Choroid plexus epithelial cell (primary cell): ENCODE data around the gene LFNG.

Experiments used
- DNase-seq: peaks from one replicate; pipeline ENCODE4 v3.0.0-alpha.2; 2010; ENCODE audit warnings: low read depth
- H3K4me3 ChIP-seq: 2 replicates; pipeline ENCODE4 v1.5.1; 2011; ENCODE audit warnings: low read depth, mild to moderate bottlenecking, control low read depth, low read length, moderate library complexity
- TF ChIP-seq, protein P1 (sequence below): conservative IDR thresholded peaks from 2 replicates; pipeline ENCODE4 v1.5.1; 2011; ENCODE audit warnings: low read depth, mild to moderate bottlenecking, control low read depth, inconsistent platforms, low read length, moderate library complexity

The LFNG gene

DNA sequence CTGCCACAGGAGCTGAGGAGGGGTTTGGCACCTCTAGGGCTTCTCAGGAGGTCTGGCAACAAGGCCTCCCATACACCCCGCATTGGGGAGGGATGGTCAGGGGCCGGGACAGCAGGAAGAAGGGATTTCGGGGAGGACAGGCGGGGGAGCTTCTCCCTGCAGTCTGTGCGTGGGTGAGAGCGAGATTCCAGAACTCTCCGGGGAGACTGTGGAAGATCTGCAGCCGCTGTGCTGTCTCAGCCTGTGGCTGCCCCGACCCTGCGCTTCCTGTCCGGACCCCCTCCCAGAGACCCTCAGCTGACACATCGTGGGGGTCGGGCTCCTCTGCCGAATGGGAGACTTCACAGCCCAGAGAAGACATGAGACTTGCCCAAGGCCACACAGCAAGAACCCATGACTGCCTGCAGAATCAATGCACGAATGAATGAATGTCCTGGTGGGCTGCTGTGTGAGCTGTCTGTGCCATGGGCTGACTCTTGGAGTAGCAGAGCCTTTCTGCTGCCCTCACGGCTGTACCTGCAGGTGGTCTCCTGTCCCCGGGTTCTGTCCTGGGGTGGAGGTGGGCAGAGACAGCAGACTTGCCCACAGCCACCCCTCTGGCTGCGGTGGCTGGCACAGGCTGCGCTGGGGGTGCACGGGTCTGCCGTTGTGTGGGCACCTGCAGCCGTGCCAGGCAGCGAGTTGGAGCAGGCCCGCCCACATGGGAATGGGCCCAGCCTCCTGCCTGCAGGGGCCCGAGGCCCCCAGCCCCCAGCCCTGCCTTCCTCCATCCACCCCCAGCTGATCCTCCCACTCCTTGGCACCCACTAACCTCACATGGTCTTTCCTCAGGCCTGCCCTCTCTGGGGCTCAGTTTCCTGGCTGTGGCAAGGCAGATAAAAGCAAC, 16.3 kb upstream of the LFNG start:
- no peak overlapping the region for H3K4me3 ChIP-seq
- DNase-seq, result no peak
- TF ChIP-seq, protein P1, sequence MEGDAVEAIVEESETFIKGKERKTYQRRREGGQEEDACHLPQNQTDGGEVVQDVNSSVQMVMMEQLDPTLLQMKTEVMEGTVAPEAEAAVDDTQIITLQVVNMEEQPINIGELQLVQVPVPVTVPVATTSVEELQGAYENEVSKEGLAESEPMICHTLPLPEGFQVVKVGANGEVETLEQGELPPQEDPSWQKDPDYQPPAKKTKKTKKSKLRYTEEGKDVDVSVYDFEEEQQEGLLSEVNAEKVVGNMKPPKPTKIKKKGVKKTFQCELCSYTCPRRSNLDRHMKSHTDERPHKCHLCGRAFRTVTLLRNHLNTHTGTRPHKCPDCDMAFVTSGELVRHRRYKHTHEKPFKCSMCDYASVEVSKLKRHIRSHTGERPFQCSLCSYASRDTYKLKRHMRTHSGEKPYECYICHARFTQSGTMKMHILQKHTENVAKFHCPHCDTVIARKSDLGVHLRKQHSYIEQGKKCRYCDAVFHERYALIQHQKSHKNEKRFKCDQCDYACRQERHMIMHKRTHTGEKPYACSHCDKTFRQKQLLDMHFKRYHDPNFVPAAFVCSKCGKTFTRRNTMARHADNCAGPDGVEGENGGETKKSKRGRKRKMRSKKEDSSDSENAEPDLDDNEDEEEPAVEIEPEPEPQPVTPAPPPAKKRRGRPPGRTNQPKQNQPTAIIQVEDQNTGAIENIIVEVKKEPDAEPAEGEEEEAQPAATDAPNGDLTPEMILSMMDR, result no peak

DNA sequence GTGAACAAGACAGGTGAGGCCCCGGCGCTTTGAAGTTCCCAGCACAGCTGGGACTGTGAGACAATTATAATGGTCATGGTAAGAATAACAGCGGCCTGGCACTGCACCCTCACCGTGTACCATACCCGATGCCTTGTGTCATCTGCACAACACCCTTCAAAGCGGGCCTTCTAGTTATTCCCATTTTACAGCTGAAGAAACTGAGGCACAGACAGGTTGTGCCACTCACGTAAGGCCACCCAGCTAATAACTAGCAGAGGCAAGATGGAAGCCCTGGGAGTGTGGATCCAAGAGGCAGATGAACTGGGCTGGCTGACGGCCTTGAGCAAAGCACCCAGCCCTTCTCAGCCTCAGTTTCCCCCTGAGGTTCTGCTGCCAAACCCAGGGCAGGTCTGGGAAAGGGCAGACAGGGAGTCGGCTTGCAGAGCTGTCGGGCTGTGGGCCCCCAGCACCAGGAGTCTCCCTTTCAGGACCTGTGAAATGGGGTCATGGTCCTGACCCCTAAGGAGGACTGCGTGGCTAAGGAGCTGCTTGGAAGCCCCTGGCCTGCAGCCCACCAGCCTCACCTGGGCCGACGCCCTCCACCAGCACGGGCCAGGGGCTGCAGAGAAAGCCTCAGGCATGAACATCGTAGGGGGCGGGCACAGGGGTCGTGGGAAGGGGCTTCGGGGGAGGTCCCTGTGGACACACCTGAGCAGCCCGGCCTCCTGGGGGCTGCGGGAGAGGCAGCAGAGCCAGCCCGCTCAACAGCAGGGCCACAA, 15.3 kb upstream of the LFNG start:
- DNase-seq, result no peak
- TF ChIP-seq, protein P1, result no peak
- no peak overlapping the region for H3K4me3 ChIP-seq

DNA sequence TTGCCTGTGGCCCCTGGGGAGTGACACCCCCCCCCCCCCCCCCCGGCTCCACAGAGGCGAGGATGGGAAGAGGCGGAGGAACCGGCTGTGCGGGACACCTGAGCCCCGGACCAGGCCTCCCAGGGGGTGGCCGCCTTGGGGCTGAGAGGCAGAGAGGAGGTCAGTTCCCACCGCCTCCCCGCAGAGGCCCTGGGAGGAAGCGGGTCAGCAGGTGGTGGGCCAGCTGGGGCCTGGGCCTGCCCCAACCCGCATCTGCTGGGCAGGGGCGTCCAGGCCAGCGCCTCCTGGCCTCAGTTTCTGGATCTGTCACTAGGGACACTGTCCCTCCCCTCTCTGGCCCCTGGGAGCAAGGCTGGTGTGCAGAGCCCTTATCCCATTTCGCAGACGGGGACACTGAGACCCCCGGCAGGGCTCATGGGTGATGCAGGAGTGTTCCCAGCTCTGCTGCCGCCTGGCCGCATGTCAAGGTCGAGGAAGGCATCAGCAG, 14.6 kb upstream of the LFNG start:
- H3K4me3 ChIP-seq, result no peak overlapping the region
- TF ChIP-seq, protein P1, result no peak
- DNase-seq, result no peak

DNA sequence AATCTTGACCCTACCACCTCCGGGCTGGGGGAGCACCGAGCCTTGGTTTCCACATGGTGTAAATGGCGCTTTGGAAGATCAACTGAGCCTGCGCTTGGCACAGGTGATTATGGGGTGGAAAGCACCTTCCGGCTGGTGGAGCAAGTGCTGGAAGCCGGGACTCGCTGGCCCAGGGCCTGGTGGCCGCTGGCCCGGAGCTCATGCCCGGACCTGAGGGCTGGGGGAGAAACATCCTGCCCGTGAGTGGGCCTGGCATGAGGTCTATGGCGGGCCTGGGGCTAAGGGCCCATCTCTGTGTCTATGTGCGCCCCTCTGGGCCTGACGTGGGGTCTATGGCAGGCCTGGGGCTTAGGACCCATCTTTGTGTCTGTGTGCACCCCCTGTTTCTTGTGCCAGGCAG, 14.2 kb upstream of the LFNG start:
- no peak for DNase-seq
- TF ChIP-seq, protein P1, result no peak
- no peak overlapping the region for H3K4me3 ChIP-seq

DNA sequence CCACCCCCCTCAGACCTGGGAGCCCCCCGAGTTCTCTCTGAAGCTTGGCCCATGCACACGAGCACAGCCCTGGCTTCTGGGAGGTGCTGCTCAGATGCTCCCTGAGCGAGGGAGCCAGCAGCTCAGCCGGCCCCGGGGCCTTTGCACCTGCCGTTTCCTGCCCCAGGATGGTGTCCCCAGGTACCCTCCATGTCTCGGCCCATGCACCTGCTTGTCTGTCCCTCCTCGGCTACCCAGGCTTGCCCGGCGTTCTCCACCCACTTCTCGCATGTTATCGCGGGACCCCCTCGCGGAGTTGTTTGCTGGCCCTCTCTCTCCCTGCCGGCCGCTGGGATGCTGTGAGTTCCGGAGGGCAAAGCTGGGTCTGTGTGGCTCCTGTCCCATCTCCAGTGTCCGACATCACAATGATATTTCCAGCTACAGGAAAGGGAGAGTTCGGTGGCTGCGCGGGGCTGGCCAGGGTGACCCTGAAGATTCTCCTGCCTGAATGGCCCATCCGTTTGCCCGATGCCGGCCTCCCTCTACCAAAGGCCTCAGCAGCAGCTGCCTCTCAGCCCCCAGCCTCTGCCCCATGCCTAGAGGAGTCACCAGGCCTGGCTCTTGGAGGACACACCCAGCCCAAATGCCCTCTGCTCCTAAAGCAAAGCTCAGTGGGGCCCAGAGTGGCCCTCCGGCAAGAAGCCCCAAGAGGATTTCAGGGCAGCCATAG, 12.2 kb upstream of the LFNG start:
- TF ChIP-seq, protein P1, result no peak
- H3K4me3 ChIP-seq, result no peak overlapping the region
- no peak for DNase-seq

DNA sequence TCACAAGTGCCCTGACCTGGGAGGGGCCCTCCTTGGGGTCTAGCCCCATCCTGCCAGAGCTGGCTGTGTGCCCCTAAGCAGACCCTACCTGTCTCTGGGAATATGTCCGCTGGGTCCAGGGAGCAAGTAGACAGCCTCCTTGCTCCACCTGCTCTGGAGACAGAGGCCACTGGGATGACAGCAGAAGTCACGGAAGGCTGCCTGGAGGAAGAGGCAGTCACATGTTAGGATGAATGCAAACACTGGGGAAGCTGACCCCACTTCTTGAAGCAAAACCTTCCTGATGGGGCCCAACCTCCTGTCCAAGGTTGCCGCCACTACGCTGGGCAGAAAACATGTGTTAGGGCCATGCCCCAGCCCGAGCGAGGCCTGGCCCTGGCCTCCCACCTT, 11.7 kb upstream of the LFNG start:
- H3K4me3 ChIP-seq, result no peak overlapping the region
- DNase-seq, result no peak
- TF ChIP-seq, protein P1, result no peak
